Epithelial cell of proximal tubule (primary cell): ENCODE measurements around the gene SURF6. TPM values are rescaled to one million over a fixed set of nuclear protein-coding genes. Genes with fewer than 3 reads are reported as not detected.
A peak's percentile ranks its signal among the peaks of the same experiment; 100 is the strongest.
"Not testable (repeated sequence)": the region's sequence is repeated elsewhere in the genome, so short reads cannot be mapped to it uniquely, and the experiment has no call there.

Source experiments
- DNase-seq: peaks from one replicate; pipeline ENCODE4 v3.0.0-alpha.2; 2011; ENCODE audit warnings: low read depth
- H3K4me3 ChIP-seq: 2 replicates; pipeline ENCODE4 v1.5.1; 2011; ENCODE audit warnings: low read depth, mild to moderate bottlenecking, low read length
- CTCF ChIP-seq: conservative IDR thresholded peaks from 2 replicates; pipeline ENCODE4 v1.5.1; 2012; ENCODE audit warnings: low read depth, mild to moderate bottlenecking, low read length
- total RNA-seq: library from RNA; depleted of rRNA; stranded (reverse); fragments of >200 nt; gene quantifications from 2 replicates; pipeline ENCODE4 v1.2.3, GENCODE V29; 2015

SURF6 gene
- total RNA-seq, 1 donor from 2014 or later = 16.7 TPM

GRCh38 chr9:133379153-133380086, 43.4 kb upstream of the SURF6 start:
- no peak for TF ChIP-seq CTCF
- no peak overlapping the region for H3K4me3 ChIP-seq
- no peak for DNase-seq

GRCh38 chr9:133378408-133378962, 42.5 kb upstream of the SURF6 start:
- no peak overlapping the region for H3K4me3 ChIP-seq
- no peak for DNase-seq
- TF ChIP-seq CTCF = no peak

- no peak overlapping the region for H3K4me3 ChIP-seq
- TF ChIP-seq CTCF = no peak
- DNase-seq = no peak
These were observed 41.8 kb upstream of the SURF6 start for GRCh38 chr9:133377721-133378216.

- H3K4me3 ChIP-seq = peak overlapping the region; percentile 97
These were observed 41.3 kb upstream of the SURF6 start for GRCh38 chr9:133377280-133377679.

GRCh38 chr9:133375724-133376654, 40.0 kb upstream of the SURF6 start, which contains the start of the genes STKLD1 and SURF4:
Gene STKLD1 (plus strand): TSS chr9:133376366. CDS start chr9:133376474, 108 bp downstream.
Gene SURF4 (minus strand): TSS chr9:133376060. CDS start chr9:133375969, 91 bp downstream.
- no peak for TF ChIP-seq CTCF

More at GRCh38 chr9:133377280-133377679, 41.3 kb upstream of the SURF6 start:
- not testable (repeated sequence) for DNase-seq

GRCh38 chr9:133375116-133375723, 39.2 kb upstream of the SURF6 start:
- H3K4me3 ChIP-seq = peak overlapping the region; percentile 97
- TF ChIP-seq CTCF = peak; percentile 24
- no peak for DNase-seq

More at GRCh38 chr9:133375724-133376654, 40.0 kb upstream of the SURF6 start, which contains the start of the genes STKLD1 and SURF4:
- DNase-seq = peak; percentile 36
- peak within 1 kb of the TSS; percentile 97 for H3K4me3 ChIP-seq
